HG03066 (cell line): ENCODE measurements around the gene ENPP6.
"Not testable (repeated sequence)": the region's sequence is repeated elsewhere in the genome, so short reads cannot be mapped to it uniquely, and the experiment has no call there.

Experiments used
- ATAC-seq: cut with Tn5 transposase; IDR thresholded peaks from one replicate; pipeline ENCODE4 v1.9.1; 2021; ENCODE audit warnings: low read depth; ENCODE audit not compliant: unreplicated experiment

Gene ENPP6

GRCh38 chr4:184237612-184238011 is 19.9 kb upstream of the ENPP6 start:
- no peak for ATAC-seq

DNA sequence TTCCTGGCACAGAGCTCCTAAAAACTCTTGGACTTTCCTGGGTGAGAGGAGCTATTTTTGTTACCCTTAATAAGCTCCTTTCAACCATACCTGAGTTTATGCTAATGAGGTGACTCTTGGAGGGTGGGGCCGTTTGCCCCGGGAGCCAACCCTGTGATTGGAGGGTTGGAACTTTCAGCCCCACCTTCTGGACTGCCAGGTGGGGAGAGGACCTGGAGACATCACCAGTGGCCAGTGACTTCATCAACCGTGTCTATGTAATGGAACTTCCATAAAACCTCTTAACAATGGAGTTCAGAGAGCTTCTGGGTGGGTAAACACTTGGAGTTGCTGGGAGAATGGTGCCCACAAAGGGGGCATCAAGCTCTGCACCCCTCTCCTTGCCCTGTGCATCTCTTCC is 17.9 kb upstream of the ENPP6 start:
- no peak for ATAC-seq

- ATAC-seq: no peak
These were observed 16.5 kb upstream of the ENPP6 start for GRCh38 chr4:184234155-184234554.

GRCh38 chr4:184232975-184233374 is 15.3 kb upstream of the ENPP6 start:
- ATAC-seq: no peak

DNA sequence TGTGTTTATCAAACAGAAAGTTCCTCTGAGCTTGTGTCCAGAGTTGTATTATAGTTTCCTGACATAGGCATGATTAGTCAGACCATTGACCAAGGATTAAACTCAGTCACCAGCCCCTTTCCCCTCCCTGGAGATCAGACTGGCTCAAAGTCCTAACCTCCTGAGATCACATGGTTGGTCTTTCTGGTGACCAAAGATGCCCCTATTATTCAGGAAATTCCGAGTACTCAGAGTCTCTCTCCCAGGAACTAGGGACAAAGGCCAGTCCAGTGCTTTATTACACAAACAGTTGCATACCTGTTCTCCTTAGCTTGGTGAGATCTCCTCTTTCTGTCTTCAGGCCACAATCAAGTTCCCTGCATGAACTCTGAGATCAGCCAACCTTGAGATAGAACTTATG is 14.5 kb upstream of the ENPP6 start:
- no peak for ATAC-seq

- no peak for ATAC-seq
These were observed 13.9 kb upstream of the ENPP6 start for GRCh38 chr4:184231573-184231972.

DNA sequence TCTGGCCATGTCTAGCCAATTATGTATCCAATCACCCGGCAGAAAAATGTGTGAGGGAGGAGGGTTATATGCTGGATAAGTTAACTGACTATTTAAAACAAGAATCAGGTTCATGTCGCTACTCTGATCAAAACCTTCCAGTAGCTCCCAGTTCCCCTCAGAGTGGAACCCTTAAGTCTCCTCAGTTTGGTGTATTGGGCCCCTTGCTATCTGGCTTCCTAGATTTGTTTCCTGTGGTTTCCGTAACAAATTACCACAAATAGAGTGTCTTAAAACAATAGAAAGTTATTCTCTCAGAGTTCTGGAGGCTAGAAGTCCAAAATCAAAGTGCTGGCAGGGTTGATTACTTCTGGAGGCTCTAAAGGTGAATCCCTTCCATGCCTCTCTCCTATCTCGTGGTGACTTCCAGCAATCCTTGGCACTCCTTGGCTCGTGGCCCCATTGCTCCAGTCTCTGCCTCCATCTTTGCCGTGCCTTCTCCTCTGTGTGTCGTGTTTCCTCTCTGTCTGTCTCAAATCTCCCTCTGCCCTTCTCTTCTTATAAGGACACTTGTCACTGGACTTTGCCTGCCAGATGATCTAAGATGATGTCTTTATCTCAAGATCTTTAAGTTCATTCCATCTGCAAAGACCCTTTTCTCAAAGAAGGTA is 10.5 kb upstream of the ENPP6 start:
- no peak for ATAC-seq

- ATAC-seq: no peak
These were observed 1.2 kb downstream of the ENPP6 start for GRCh38 chr4:184216515-184216914.

DNA sequence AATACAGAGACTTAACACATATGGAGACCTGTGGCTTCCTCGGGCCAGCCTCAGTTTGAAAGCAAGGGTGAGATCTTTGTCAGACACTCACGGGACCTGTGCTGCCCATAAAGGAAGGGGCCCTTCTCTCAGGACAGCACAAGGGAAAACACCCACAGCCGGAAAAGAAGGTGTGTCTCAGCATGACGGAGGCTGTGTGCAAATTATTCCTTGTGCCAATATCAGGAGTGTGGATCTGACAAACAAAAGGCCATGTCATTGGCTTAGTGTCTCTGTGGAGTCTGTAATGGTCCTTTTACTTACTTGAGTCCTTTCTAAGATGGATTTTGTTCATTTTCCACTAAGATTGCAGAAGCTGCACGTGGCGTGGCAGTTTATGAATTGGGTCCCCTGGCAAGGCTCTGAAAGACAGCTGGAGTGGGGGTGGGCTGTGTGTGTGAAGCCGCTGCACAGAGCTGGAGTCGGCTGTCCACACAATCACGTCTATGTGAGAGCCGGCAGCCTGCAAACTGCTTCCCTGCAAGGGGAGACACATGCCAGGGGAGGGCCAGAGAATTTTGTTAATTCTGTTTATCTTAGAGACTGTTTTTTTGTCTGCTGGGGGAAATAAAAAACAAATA is 1.9 kb downstream of the ENPP6 start:
- ATAC-seq: no peak

DNA sequence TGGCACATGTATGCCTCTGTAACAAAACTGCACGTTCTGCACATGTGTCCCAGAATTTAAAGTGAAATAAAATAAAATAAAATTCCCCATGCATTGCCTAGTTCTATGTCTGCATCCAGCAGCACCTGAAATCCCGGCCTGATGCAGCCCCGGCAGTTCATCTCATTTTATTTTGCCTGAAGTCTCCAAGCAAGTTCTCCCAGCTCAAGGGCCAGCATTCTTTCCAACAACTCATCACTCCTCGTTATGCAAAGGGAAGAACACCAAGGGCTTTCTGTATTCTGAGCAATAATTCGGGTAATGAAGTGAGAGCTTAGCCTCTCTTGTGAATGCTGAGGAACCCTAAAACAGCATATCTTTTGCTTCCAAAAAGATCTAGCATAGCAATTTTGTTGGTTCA is 2.7 kb downstream of the ENPP6 start:
- no peak for ATAC-seq

- not testable (repeated sequence) for ATAC-seq
These were observed 9.7 kb downstream of the ENPP6 start for GRCh38 chr4:184207734-184208607.

DNA sequence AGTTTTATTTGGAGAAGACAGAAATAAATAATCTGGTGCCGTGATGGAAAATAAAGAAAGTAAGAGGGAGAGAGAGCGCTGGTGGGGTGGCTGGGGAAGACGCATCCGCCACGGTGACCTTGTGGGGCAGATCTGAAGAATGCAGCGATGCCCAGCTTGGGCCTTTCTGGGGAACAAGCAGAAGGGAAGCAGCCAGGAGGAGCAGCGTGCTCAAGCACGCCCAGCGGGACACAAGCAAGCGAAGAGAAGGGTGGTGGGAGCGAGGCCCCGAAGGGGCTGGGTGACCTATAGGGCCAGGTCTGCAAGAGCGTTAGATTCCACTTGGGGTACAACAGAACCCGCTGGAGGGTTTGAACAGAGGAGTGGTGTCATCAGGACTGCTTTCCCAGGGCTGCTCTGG is 12.4 kb downstream of the ENPP6 start:
- ATAC-seq: no peak

DNA sequence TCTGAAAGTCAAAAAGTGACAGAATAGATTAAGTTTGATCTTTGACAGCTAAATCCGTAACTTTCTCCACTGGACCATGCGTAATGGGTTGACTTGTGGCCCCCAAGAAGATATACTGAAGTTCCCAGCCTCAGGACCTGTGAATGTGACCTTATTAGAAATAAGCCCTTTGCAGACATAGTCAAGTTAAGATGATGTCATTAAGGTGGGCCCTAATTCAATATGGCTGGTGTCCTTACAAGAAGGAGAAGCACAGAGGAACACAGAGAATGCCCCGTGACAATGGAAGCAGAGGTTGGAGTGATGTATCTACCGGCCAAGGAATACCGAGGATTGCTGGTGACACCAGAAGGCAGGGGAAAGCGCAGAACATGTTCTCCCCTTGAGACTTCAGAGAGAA is 14.4 kb downstream of the ENPP6 start:
- ATAC-seq: no peak

- no peak for ATAC-seq
These were observed 16.5 kb downstream of the ENPP6 start for GRCh38 chr4:184201179-184201578.

DNA sequence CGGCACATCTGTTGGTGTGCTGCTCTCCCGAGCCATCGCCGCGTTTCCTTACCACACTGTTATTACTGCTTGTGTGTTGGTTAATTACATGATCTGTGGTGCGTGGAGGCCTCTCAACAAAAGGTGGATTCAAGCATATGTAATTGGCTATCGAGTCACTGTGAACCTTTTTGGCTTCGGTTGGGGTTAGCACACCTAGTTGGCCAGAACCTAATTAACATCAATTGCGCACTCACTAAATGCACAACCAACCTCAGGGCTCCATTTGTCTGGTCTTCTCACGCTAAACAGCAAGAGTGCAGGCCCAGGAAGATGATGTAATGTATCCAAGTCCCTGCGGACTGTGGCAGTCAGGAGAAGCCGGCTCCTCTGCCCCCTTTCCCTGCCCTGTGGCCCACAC is 17.4 kb downstream of the ENPP6 start:
- no peak for ATAC-seq

- ATAC-seq: no peak
These were observed 17.9 kb downstream of the ENPP6 start for GRCh38 chr4:184199780-184200179.

DNA sequence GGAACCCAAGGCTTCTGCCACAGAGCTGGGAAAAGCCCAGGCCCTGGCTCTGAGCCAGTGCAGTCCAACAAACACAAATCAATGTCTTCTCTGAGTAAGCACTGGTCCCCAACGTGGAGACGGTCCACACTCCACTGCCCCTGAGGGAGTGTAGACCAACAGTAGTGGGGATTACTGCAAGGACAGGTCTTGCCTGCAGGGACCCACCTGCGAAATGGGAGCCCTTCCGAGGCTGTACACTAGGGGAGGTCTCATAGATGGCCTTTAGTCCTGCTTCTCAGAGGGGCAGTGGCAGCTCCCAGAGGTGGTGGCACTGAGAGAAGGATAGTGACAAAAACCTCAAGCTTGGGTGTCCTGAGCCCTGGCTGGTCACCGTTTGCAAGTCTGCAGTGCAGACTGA is 19.5 kb downstream of the ENPP6 start:
- ATAC-seq: no peak

DNA sequence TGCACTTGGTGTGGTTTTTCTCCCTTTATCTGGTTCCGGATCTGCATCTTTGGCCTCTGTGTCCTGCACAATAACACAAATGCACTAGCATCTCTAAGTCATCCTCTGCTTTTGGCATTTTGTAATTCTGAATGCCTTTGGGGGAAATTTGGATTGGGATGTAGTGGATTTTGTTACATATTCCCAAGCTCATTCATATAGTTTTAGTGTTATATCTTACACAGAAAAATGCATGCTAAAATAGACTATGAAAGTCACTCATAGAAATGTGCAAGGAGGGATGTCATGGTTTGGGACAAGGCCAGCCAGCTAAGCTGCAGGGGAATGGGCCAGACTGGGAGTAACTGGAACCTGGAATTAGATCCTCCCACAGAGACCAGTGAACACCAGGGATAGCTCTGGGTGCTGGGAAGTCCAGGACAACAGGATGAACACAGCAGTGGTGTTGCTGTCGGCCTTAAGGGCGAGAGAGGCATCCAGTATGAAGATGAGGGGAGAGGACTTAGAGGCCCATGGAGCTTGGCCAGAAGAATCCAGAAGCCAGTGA is 20.1 kb downstream of the ENPP6 start:
- ATAC-seq: no peak

DNA sequence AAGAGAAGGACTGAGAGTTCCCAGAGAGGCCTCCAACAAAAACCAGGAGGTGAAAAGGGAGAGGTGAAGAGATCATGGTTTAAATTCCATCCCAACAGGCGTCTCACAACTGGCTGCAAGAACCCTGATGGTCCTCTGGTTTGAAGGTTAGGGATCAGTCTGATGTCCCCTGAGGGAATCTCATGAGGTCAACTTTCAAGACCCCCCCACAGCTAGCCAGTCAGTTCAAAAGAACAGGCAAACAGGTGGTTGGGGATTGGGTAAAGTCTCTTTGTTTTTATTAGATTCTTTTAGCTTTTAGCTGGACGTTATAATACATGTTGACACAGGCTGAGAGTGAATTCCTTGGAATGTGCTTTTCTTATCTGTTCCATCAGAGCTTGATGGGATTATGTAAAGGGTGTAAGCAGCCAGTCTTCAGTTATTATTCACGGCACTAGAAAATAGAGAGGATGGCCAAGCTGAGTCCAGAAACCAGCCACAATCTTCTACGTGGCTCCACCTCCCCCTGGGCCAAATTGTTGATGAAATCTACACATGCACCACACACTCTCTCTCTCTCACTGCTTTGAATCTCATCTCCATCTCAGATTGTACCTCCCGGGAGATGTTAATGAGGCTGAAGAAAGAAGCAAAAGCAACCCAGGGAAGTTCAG is 20.8 kb downstream of the ENPP6 start:
- no peak for ATAC-seq

GRCh38 chr4:184193556-184194525 is 23.8 kb downstream of the ENPP6 start:
- no peak for ATAC-seq
